HepG2 (cell line): ENCODE results near the gene MAPK11. TPM values are rescaled to one million over a fixed set of nuclear protein-coding genes. Genes with fewer than 3 reads are reported as not detected.

Experiments used
- ATAC-seq: fragments of 200-7000 bp; cut with Tn5 transposase; 3 replicates; pipeline ENCODE4 v1.9.1; 2020; ENCODE audit warnings: mild to moderate bottlenecking, moderate library complexity
- BruUV-seq: library from RNA; stranded (reverse); fragments of 400-500 nt; replicated peaks from 2 replicates; lab custom pipeline; 2021; lab: Mats Ljungman, UMichigan
- CTCF ChIA-PET: fragments of 300-600 bp; formaldehyde crosslinking; extraction: SDS; loops from one replicate; lab custom pipeline; 2021; ENCODE audit warnings: low total read pairs, inconsistent platforms, low intra/inter-chr PET ratio; lab: Yijun Ruan, JAX
- POLR2A ChIA-PET: fragments of 350-600 bp; sonication (Branson Sonifier 250); formaldehyde crosslinking; loops from one replicate; lab custom pipeline; 2020; ENCODE audit warnings: antibody characterized with exemption, inconsistent platforms; lab: Yijun Ruan, JAX
- DNase-seq: peaks from one replicate; pipeline ENCODE4 v3.0.0-alpha.2; 2015; ENCODE audit warnings: low spot score
- FAIRE-seq: peaks from 3 replicates; lab custom pipeline; 2011; peaks lifted over from hg19 to GRCh38; lab: Jason Lieb, UNC
- H2AFZ ChIP-seq: one replicate; pipeline ENCODE4 v1.6.1; 2011; ENCODE audit warnings: low read length, inconsistent platforms
- H3K27ac ChIP-seq: fragments of 300-600 bp; 3 replicates; pipeline ENCODE4 v1.8.0; 2011; ENCODE audit warnings: mixed run types, mild to moderate bottlenecking, mixed read lengths, low read length, inconsistent platforms; ENCODE audit not compliant: insufficient read depth; ENCODE audit errors: extremely low read length
- H3K27me3 ChIP-seq, 2 experiments: fragments of 200-600 bp in 1 of 2; 2 replicates in 1 of 2; 3 replicates in 1 of 2; pipeline versions ENCODE4 v1.6.0 to v1.8.0; 2011; ENCODE audit warnings: low read length in 2 of 2, mild to moderate bottlenecking in 2 of 2, moderate library complexity in 2 of 2, inconsistent platforms in 1 of 2; ENCODE audit not compliant: insufficient read depth in 2 of 2, control insufficient read depth in 1 of 2
- H3K36me3 ChIP-seq, 2 experiments: fragments of 200-600 bp in 1 of 2; replicated peaks in 1 of 2; 2 replicates in 1 of 2; 3 replicates in 1 of 2; pipeline versions ENCODE4 v1.5.1 to v1.8.0; 2011; ENCODE audit warnings: low read length in 2 of 2, inconsistent platforms in 1 of 2; ENCODE audit not compliant: insufficient read depth in 2 of 2, control insufficient read depth in 1 of 2
- H3K4me1 ChIP-seq: 2 replicates; pipeline ENCODE4 v1.5.1; 2012; ENCODE audit warnings: low read length, inconsistent platforms; ENCODE audit not compliant: insufficient read depth
- H3K4me2 ChIP-seq: 2 replicates; pipeline ENCODE4 v1.6.0; 2011; ENCODE audit warnings: low read depth, low read length, inconsistent platforms
- H3K4me3 ChIP-seq, 3 experiments: fragments of 200-600 bp in 1 of 3; sonication (generic), shearing (Covaris generic) in 1 of 3; replicated peaks in 1 of 3; 2 replicates each; pipeline ENCODE4 v1.5.1; 2011 to 2016; ENCODE audit warnings: low read length in 3 of 3, inconsistent platforms in 2 of 3, low read depth in 2 of 3, mild to moderate bottlenecking in 2 of 3, control low read depth in 1 of 3, mixed read lengths in 1 of 3; ENCODE audit not compliant: insufficient read depth in 1 of 3
- H3K79me2 ChIP-seq: one replicate; pipeline ENCODE4 v1.6.1; 2011; ENCODE audit warnings: low read length, inconsistent platforms; ENCODE audit not compliant: insufficient read depth
- H3K9ac ChIP-seq: 2 replicates; pipeline ENCODE4 v1.6.0; 2011; ENCODE audit warnings: mild to moderate bottlenecking, low read depth, low read length, inconsistent platforms; ENCODE audit not compliant: insufficient read depth
- H3K9me3 ChIP-seq: 2 replicates; pipeline ENCODE4 v1.5.1; 2012; ENCODE audit warnings: mild to moderate bottlenecking, low read length
- H4K20me1 ChIP-seq: 2 replicates; pipeline ENCODE4 v1.6.0; 2011; ENCODE audit warnings: inconsistent platforms, mild to moderate bottlenecking, low read length, moderate library complexity; ENCODE audit not compliant: insufficient read depth
- EP300 ChIP-seq, 3 experiments: sonication (generic) in 1 of 3; formaldehyde crosslinking in 1 of 3; IDR thresholded peaks; 2 replicates each; pipeline versions ENCODE4 v1.5.1 to v1.6.1; 2011 to 2020; ENCODE audit warnings: low read depth in 2 of 3, low read length in 2 of 3, borderline replicate concordance in 1 of 3, improper control_type of control experiment in 1 of 3, mild to moderate bottlenecking in 1 of 3, missing genetic modification reagents in 1 of 3, moderate library complexity in 1 of 3
- GABPB1 ChIP-seq: IDR thresholded peaks from 2 replicates; pipeline ENCODE4 v1.6.1; 2016; ENCODE audit warnings: mild to moderate bottlenecking, missing genetic modification reagents, moderate library complexity, missing compliant biosample characterization
- GFI1 ChIP-seq: sonication (generic); formaldehyde crosslinking; IDR thresholded peaks from 2 replicates; pipeline ENCODE4 v1.5.0; 2020; ENCODE audit warnings: missing genetic modification reagents, mild to moderate bottlenecking, borderline replicate concordance
- ISX ChIP-seq: sonication (generic); formaldehyde crosslinking; conservative IDR thresholded peaks from 2 replicates; pipeline ENCODE4 v1.5.0; 2020; ENCODE audit warnings: missing genetic modification reagents
- MXD1 ChIP-seq: sonication (generic); formaldehyde crosslinking; IDR thresholded peaks from 2 replicates; pipeline ENCODE4 v1.4.0; 2020; ENCODE audit warnings: mild to moderate bottlenecking, missing genetic modification reagents
- PHF8 ChIP-seq: sonication (generic); formaldehyde crosslinking; IDR thresholded peaks from 2 replicates; pipeline ENCODE4 v1.5.0; 2020; ENCODE audit warnings: missing genetic modification reagents
- POLR2AphosphoS2 ChIP-seq: IDR thresholded peaks from 2 replicates; pipeline ENCODE4 v1.6.1; 2011; ENCODE audit warnings: low read depth, low read length, improper control_type of control experiment
- RNF2 ChIP-seq: fragments of 450-650 bp; conservative IDR thresholded peaks from 2 replicates; pipeline ENCODE4 v1.6.1; 2016; ENCODE audit warnings: low read depth
- ZBTB7B ChIP-seq: sonication (generic); formaldehyde crosslinking; IDR thresholded peaks from 2 replicates; pipeline ENCODE4 v1.4.0; 2020; ENCODE audit warnings: missing genetic modification reagents
- ZNF18 ChIP-seq: sonication (generic); formaldehyde crosslinking; IDR thresholded peaks from 2 replicates; pipeline ENCODE4 v1.8.0; 2022; ENCODE audit warnings: mild to moderate bottlenecking, missing genetic modification reagents; ENCODE audit not compliant: insufficient replicate concordance
- ZNF296 ChIP-seq: sonication (generic); formaldehyde crosslinking; conservative IDR thresholded peaks from 2 replicates; pipeline ENCODE4 v1.5.0; 2020; ENCODE audit warnings: mild to moderate bottlenecking, missing genetic modification reagents
- ZNF33B ChIP-seq: sonication (generic); formaldehyde crosslinking; IDR thresholded peaks from 2 replicates; pipeline ENCODE4 v1.5.1; 2020; ENCODE audit warnings: mild to moderate bottlenecking, missing genetic modification reagents
- ZNF687 ChIP-seq: sonication (generic); formaldehyde crosslinking; IDR thresholded peaks from 2 replicates; pipeline ENCODE4 v1.5.1; 2020; ENCODE audit warnings: mild to moderate bottlenecking, missing genetic modification reagents, moderate library complexity
- ZNF724P ChIP-seq: sonication (generic); formaldehyde crosslinking; IDR thresholded peaks from 2 replicates; pipeline ENCODE4 v1.8.0; 2022; ENCODE audit warnings: missing genetic modification reagents, borderline replicate concordance
- ZNF740 ChIP-seq: sonication (generic); formaldehyde crosslinking; IDR thresholded peaks from 2 replicates; pipeline ENCODE4 v1.4.0; 2020; ENCODE audit warnings: missing genetic modification reagents
- WGBS: methylation state at CpG from one replicate; pipeline ENCODE4 v1.1.6; 2017; ENCODE audit warnings: low lambda C conversion rate; 5-methylcytosine and 5-hydroxymethylcytosine counted together
- in situ Hi-C: cut with HindIII; loops from 2 replicates; pipeline ENCODE4 v1.10.0; 2017; ENCODE audit warnings: low pct_unique_long_range_greater_than_20kb; ENCODE audit not compliant: extremely low pct_ligation_motif_present
- intact Hi-C: fragments of 100-400 bp; cut with micrococcal nuclease; formaldehyde crosslinking; loops from one replicate; pipeline ENCODE4 v1.10.0; 2022; ENCODE audit not compliant: unreplicated experiment
- polyA plus RNA-seq, 8 experiments: library from polyadenylated mRNA; depleted of rRNA in 3 of 8; stranded (reverse) in 7 of 8; unstranded in 1 of 8; fragments of >200 nt; fragmentation: Illumina TruSeq in 4 of 8; extraction: Trizol in 4 of 8; gene quantifications; 2 replicates each; pipeline versions ENCODE4 v1.2.1 to v1.2.3, GENCODE V29; 2011 to 2016; ENCODE audit warnings: low read depth in 4 of 8, missing spikeins in 1 of 8, mixed read lengths in 1 of 8; ENCODE audit not compliant: insufficient read depth in 1 of 8
- total RNA-seq, 5 experiments: library from RNA; depleted of rRNA; stranded (reverse); fragments of >200 nt; fragmentation: Illumina TruSeq; extraction: Trizol; gene quantifications; 2 replicates each; pipeline ENCODE4 v1.2.3, GENCODE V29; 2016; ENCODE audit warnings: low read depth in 1 of 5

Gene MAPK11
- total and polyA plus RNA-seq, 2 of the 13 experiments (the other 11 are each of a cell fraction or from before 2014, with no cell fraction given): 0.15 to 0.17 TPM

- peak overlapping the region; percentile 58 for H3K27ac ChIP-seq
- no peaks in the 10 kb centered on the region for H3K27me3 ChIP-seq
- intact Hi-C loops (loop anchor here (1.0 to 2.0 kb wide), 3 partner anchors 11 to 15 kb away; no protein-coding TSS in a partner anchor), in situ Hi-C loops (no loop called here)
- H3K4me1 ChIP-seq: peaks cover 76% of the 10 kb centered on the region
- peaks cover 37% of the 10 kb centered on the region for H3K79me2 ChIP-seq
- FAIRE-seq: no peak
- peaks cover 0 to 2% of the 10 kb centered on the region in 2 experiments; a peak in 1 of 5 replicates for H3K36me3 ChIP-seq
- peak overlapping the region; percentile 81 for H3K4me2 ChIP-seq
- CTCF ChIA-PET: interaction anchor here (1.0 kb wide), 1 partner anchor 31 kb away, joined by 3 read pairs; no protein-coding TSS in a partner anchor
- 14% methylated on average over 10 of the region's 19 CpGs for WGBS
- POLR2A ChIA-PET: interaction anchor here (0.6 to 6.7 kb wide), 9 partner anchors 11 to 46 kb away, joined by 3 to 126 read pairs (median 5); partner anchors contain the start of gene MAPK12
- H3K9ac ChIP-seq: peak overlapping the region; percentile 38
- no peak overlapping the region for H2AFZ ChIP-seq
- no peaks in the 10 kb centered on the region for H3K9me3 ChIP-seq
- H4K20me1 ChIP-seq: no peaks in the 10 kb centered on the region
- BruUV-seq: no TSS peak
- peak overlapping the region in 1 of 3 experiments; percentile 67; a peak in 1 of 6 replicates for H3K4me3 ChIP-seq
- peak; percentile 19 for ATAC-seq
- DNase-seq: no peak
- TF ChIP-seq POLR2AphosphoS2: no peak
- 0 out of 2 replicates have a peak, but pooled peaks have one; percentile 24 for TF ChIP-seq ZBTB7B (CRISPR knock-in tag)
- TF ChIP-seq EP300 (IDR thresholded peaks at IDR 0.05; ENCODE audit: low read depth in 2 of 2, low read length in 2 of 2): no peak
- no peak for TF ChIP-seq EP300 (CRISPR knock-in tag; IDR thresholded peaks at IDR 0.05; ENCODE audit: borderline replicate concordance)
- 0 out of 2 replicates have a peak, but pooled peaks have one; percentile 21 for TF ChIP-seq ZNF296 (CRISPR knock-in tag)
- TF ChIP-seq ZNF18 (CRISPR knock-in tag): peak; percentile 32
- TF ChIP-seq PHF8 (CRISPR knock-in tag): peak; percentile 9; the same call in 1 of the 2 replicates
- 0 out of 2 replicates have a peak, but pooled peaks have one; percentile 28 for TF ChIP-seq ZNF740 (CRISPR knock-in tag)
- TF ChIP-seq ZNF687 (CRISPR knock-in tag): peak; percentile 21; the same call in 1 of the 2 replicates
- TF ChIP-seq ISX (CRISPR knock-in tag): 0 out of 2 replicates have a peak, but pooled peaks have one; percentile 53
- peak; percentile 19; the same call in 1 of the 2 replicates for TF ChIP-seq MXD1 (CRISPR knock-in tag)
- no peak for TF ChIP-seq RNF2
- TF ChIP-seq GFI1 (CRISPR knock-in tag): 0 out of 2 replicates have a peak, but pooled peaks have one; percentile 8
- TF ChIP-seq GABPB1: peak; percentile 33; the same call in 1 of the 2 replicates
- TF ChIP-seq ZNF33B (CRISPR knock-in tag): no peak
- 0 out of 2 replicates have a peak, but pooled peaks have one; percentile 24 for TF ChIP-seq ZNF724P (CRISPR knock-in tag)
Observed at GRCh38 chr22:50307890-50308596, 37.9 kb upstream of the MAPK11 start.
